HepG2 (cell line): ENCODE data around the gene TRMT112. TPM values are rescaled to one million over a fixed set of nuclear protein-coding genes. Genes with fewer than 3 reads are reported as not detected.
A peak's percentile ranks its signal among the peaks of the same experiment; 100 is the strongest.

ENCODE experiments used
- ADNP ChIP-seq: sonication (generic); formaldehyde crosslinking; IDR thresholded peaks from 2 replicates; pipeline ENCODE4 v1.4.0; 2020; ENCODE audit warnings: missing genetic modification reagents
- ATAD3A ChIP-seq: sonication (generic); formaldehyde crosslinking; IDR thresholded peaks from 2 replicates; pipeline ENCODE4 v1.4.0; 2020; ENCODE audit warnings: missing genetic modification reagents
- ATF4 ChIP-seq, 2 experiments: fragments of 450-650 bp in 1 of 2; sonication (generic) in 1 of 2; formaldehyde crosslinking; IDR thresholded peaks; 2 replicates each; pipeline versions ENCODE4 v1.5.0 to v1.8.0; 2020 to 2022; ENCODE audit warnings: mild to moderate bottlenecking in 1 of 2, missing genetic modification reagents in 1 of 2
- ATM ChIP-seq: fragments of 450-650 bp; IDR thresholded peaks from 2 replicates; pipeline ENCODE4 v1.7.1; 2017; ENCODE audit warnings: mild to moderate bottlenecking, borderline replicate concordance
- BORCS8-MEF2B ChIP-seq: sonication (generic); formaldehyde crosslinking; IDR thresholded peaks from 2 replicates; pipeline ENCODE4 v1.8.0; 2022; ENCODE audit warnings: mild to moderate bottlenecking, missing genetic modification reagents
- HBP1 ChIP-seq: IDR thresholded peaks from 2 replicates; pipeline ENCODE4 v1.6.1; 2016; ENCODE audit warnings: low read depth, control low read depth
- HIC2 ChIP-seq: sonication (generic); formaldehyde crosslinking; IDR thresholded peaks from 2 replicates; pipeline ENCODE4 v1.9.0; 2022; ENCODE audit warnings: low read depth, missing genetic modification reagents
- MZF1 ChIP-seq: sonication (generic); formaldehyde crosslinking; IDR thresholded peaks from 2 replicates; pipeline ENCODE4 v1.8.1; 2023; ENCODE audit warnings: mild to moderate bottlenecking, missing genetic modification reagents, borderline replicate concordance
- PLRG1 ChIP-seq: fragments of 450-650 bp; conservative IDR thresholded peaks from 2 replicates; pipeline ENCODE4 v1.6.1; 2016
- PREB ChIP-seq: sonication (generic); formaldehyde crosslinking; IDR thresholded peaks from 2 replicates; pipeline ENCODE4 v1.4.0; 2020; ENCODE audit warnings: missing genetic modification reagents
- PRPF4 ChIP-seq: fragments of 200-400 bp; formaldehyde crosslinking; IDR thresholded peaks from 2 replicates; pipeline ENCODE4 v1.6.1; 2016; ENCODE audit warnings: low read length, low read depth; ENCODE audit not compliant: poor library complexity, severe bottlenecking
- RAD21 ChIP-seq: fragments of 450-650 bp; formaldehyde crosslinking; IDR thresholded peaks from 2 replicates; pipeline ENCODE4 v1.5.0; 2020; ENCODE audit warnings: mild to moderate bottlenecking
- SALL1 ChIP-seq: sonication (generic); formaldehyde crosslinking; IDR thresholded peaks from 2 replicates; pipeline ENCODE4 v1.8.0; 2022; ENCODE audit warnings: mild to moderate bottlenecking, missing genetic modification reagents
- TFE3 ChIP-seq: IDR thresholded peaks from 2 replicates; pipeline ENCODE4 v1.6.1; 2016
- ZBTB42 ChIP-seq: sonication (generic); formaldehyde crosslinking; IDR thresholded peaks from 2 replicates; pipeline ENCODE4 v1.5.0; 2020; ENCODE audit warnings: mild to moderate bottlenecking, missing genetic modification reagents
- ZNF224 ChIP-seq: sonication (generic); formaldehyde crosslinking; IDR thresholded peaks from 2 replicates; pipeline ENCODE4 v1.5.0; 2020; ENCODE audit warnings: mild to moderate bottlenecking, missing genetic modification reagents
- ZNF512 ChIP-seq: sonication (generic); formaldehyde crosslinking; IDR thresholded peaks from 2 replicates; pipeline ENCODE4 v1.4.0; 2020; ENCODE audit warnings: mild to moderate bottlenecking, missing genetic modification reagents
- ZNF616 ChIP-seq: sonication (generic); formaldehyde crosslinking; IDR thresholded peaks from 2 replicates; pipeline ENCODE4 v1.5.0; 2020; ENCODE audit warnings: low read depth, mild to moderate bottlenecking, missing genetic modification reagents
- ZNF678 ChIP-seq: sonication (generic); formaldehyde crosslinking; IDR thresholded peaks from 2 replicates; pipeline ENCODE4 v1.4.0; 2020; ENCODE audit warnings: mild to moderate bottlenecking, missing genetic modification reagents
- ZNF768 ChIP-seq: sonication (generic); formaldehyde crosslinking; IDR thresholded peaks from 2 replicates; pipeline ENCODE4 v1.4.0; 2020; ENCODE audit warnings: missing genetic modification reagents
- ZSCAN25 ChIP-seq: sonication (generic); formaldehyde crosslinking; IDR thresholded peaks from 2 replicates; pipeline ENCODE4 v1.8.0; 2022; ENCODE audit warnings: mild to moderate bottlenecking, missing genetic modification reagents
- polyA plus RNA-seq, 8 experiments: library from polyadenylated mRNA; depleted of rRNA in 3 of 8; stranded (reverse) in 7 of 8; unstranded in 1 of 8; fragments of >200 nt; fragmentation: Illumina TruSeq in 4 of 8; extraction: Trizol in 4 of 8; gene quantifications; 2 replicates each; pipeline versions ENCODE4 v1.2.1 to v1.2.3, GENCODE V29; 2011 to 2016; ENCODE audit warnings: low read depth in 4 of 8, missing spikeins in 1 of 8, mixed read lengths in 1 of 8; ENCODE audit not compliant: insufficient read depth in 1 of 8
- total RNA-seq, 5 experiments: library from RNA; depleted of rRNA; stranded (reverse); fragments of >200 nt; fragmentation: Illumina TruSeq; extraction: Trizol; gene quantifications; 2 replicates each; pipeline ENCODE4 v1.2.3, GENCODE V29; 2016; ENCODE audit warnings: low read depth in 1 of 5

TRMT112 gene
- total and polyA plus RNA-seq, 2 of the 13 experiments (the other 11 are each of a cell fraction or from before 2014, with no cell fraction given) = 186 to 409 TPM

GRCh38 chr11:64341851-64342791, 24.8 kb upstream of the TRMT112 start (continued):
- no peak for TF ChIP-seq ZBTB42 (CRISPR knock-in tag)
- no peak for TF ChIP-seq ATM
- no peak for TF ChIP-seq ZNF678 (CRISPR knock-in tag)
- no peak for TF ChIP-seq ATF4 (CRISPR knock-in tag; IDR thresholded peaks at IDR 0.05)
- peak; percentile 45 for TF ChIP-seq ZNF768
- TF ChIP-seq PREB (CRISPR knock-in tag) = no peak
- TF ChIP-seq HBP1 (CRISPR knock-in tag) = no peak
- TF ChIP-seq RAD21 (CRISPR knock-in tag) = peak; percentile 49; the same call in 1 of the 2 replicates
- TF ChIP-seq ZNF512 = no peak
- TF ChIP-seq PLRG1 = no peak
- TF ChIP-seq ZSCAN25 (CRISPR knock-in tag) = no peak
- no peak for TF ChIP-seq BORCS8-MEF2B (CRISPR knock-in tag)
- no peak for TF ChIP-seq ZNF616 (CRISPR knock-in tag)
- TF ChIP-seq TFE3 = no peak
- TF ChIP-seq ATAD3A (CRISPR knock-in tag) = no peak
- TF ChIP-seq MZF1 = no peak
- TF ChIP-seq ZNF224 (CRISPR knock-in tag) = no peak
- TF ChIP-seq SALL1 = 0 out of 2 replicates have a peak, but pooled peaks have one; percentile 12
- TF ChIP-seq ADNP = no peak
- no peak for TF ChIP-seq HIC2 (CRISPR knock-in tag)
- TF ChIP-seq PRPF4 = no peak
